GM23338 (cell line): Measurements from ENCODE around the gene ATL2. TPM values are rescaled to one million over a fixed set of nuclear protein-coding genes. Genes with fewer than 3 reads are reported as not detected.

ENCODE experiments used
- ATAC-seq: fragments of 200-7000 bp; cut with Tn5 transposase; 3 replicates; pipeline ENCODE4 v1.9.1; 2020
- DNase-seq: peaks from one replicate; pipeline ENCODE4 v3.0.0-alpha.2; 2015; ENCODE audit warnings: low spot score
- H2AFZ ChIP-seq: fragments of 200-600 bp; sonication (generic); 2 replicates; pipeline ENCODE4 v1.8.0; 2016; ENCODE audit warnings: antibody characterized with exemption, mild to moderate bottlenecking, moderate library complexity
- H3F3A ChIP-seq: fragments of 200-600 bp; sonication (generic); replicated peaks from 2 replicates; pipeline ENCODE4 v1.8.0; 2017; ENCODE audit warnings: antibody characterized with exemption, mixed run types, low read depth
- H3K27ac ChIP-seq: fragments of 200-600 bp; sonication (generic); 2 replicates; pipeline ENCODE4 v1.6.1; 2016; ENCODE audit warnings: low read depth
- H3K27me3 ChIP-seq: fragments of 200-600 bp; sonication (generic); 2 replicates; pipeline ENCODE4 v1.8.0; 2016; ENCODE audit warnings: mild to moderate bottlenecking, mixed run types, moderate library complexity; ENCODE audit not compliant: insufficient read depth
- H3K36me3 ChIP-seq: fragments of 200-600 bp; sonication (generic); 2 replicates; pipeline ENCODE4 v1.8.0; 2016; ENCODE audit warnings: mild to moderate bottlenecking; ENCODE audit not compliant: insufficient read depth
- H3K4me1 ChIP-seq: fragments of 200-600 bp; sonication (generic); 2 replicates; pipeline ENCODE4 v1.8.0; 2016; ENCODE audit warnings: mild to moderate bottlenecking, moderate library complexity; ENCODE audit not compliant: insufficient read depth
- H3K4me2 ChIP-seq: fragments of 200-600 bp; sonication (generic); 2 replicates; pipeline ENCODE4 v1.7.1; 2017; ENCODE audit warnings: mixed run types
- H3K4me3 ChIP-seq: fragments of 200-600 bp; sonication (generic); 2 replicates; pipeline ENCODE4 v1.6.1; 2016; ENCODE audit warnings: mixed run types
- H3K79me2 ChIP-seq: fragments of 200-600 bp; sonication (generic); replicated peaks from 2 replicates; pipeline ENCODE4 v1.8.0; 2017; ENCODE audit warnings: mild to moderate bottlenecking; ENCODE audit not compliant: insufficient read depth
- H3K9me2 ChIP-seq: fragments of 200-600 bp; sonication (generic); 2 replicates; pipeline ENCODE4 v1.8.0; 2017; ENCODE audit not compliant: insufficient read depth
- H4K20me1 ChIP-seq: fragments of 200-600 bp; sonication (generic); replicated peaks from 2 replicates; pipeline ENCODE4 v1.8.0; 2017; ENCODE audit warnings: mild to moderate bottlenecking; ENCODE audit not compliant: insufficient read depth
- H3K27ac Mint-ChIP-seq: 2 replicates; pipeline ENCODE4 v1.8.0; 2020; ENCODE audit warnings: inconsistent platforms, mild to moderate bottlenecking, moderate library complexity, mixed read lengths
- H3K27me3 Mint-ChIP-seq: 3 replicates; pipeline ENCODE4 v1.8.0; 2022; ENCODE audit warnings: low read depth, mild to moderate bottlenecking, moderate library complexity, mixed read lengths, inconsistent platforms; ENCODE audit not compliant: insufficient read depth, poor library complexity
- H3K36me3 Mint-ChIP-seq: 3 replicates; pipeline ENCODE4 v1.8.0; 2021; ENCODE audit warnings: low read depth, mild to moderate bottlenecking, inconsistent platforms, moderate library complexity, mixed read lengths
- H3K4me1 Mint-ChIP-seq: 3 replicates; pipeline ENCODE4 v1.8.0; 2020; ENCODE audit warnings: mild to moderate bottlenecking, inconsistent platforms, mixed read lengths
- H3K4me3 Mint-ChIP-seq: 3 replicates; pipeline ENCODE4 v1.8.0; 2021; ENCODE audit warnings: moderate library complexity, mild to moderate bottlenecking, inconsistent platforms, mixed read lengths
- H3K9me3 Mint-ChIP-seq: 3 replicates; pipeline ENCODE4 v1.8.0; 2020; ENCODE audit warnings: moderate library complexity, mild to moderate bottlenecking, inconsistent platforms, mixed read lengths
- CREB1 ChIP-seq: fragments of 250-450 bp; sonication (Bioruptor Pico); IDR thresholded peaks from 2 replicates; pipeline ENCODE4 v1.5.0; 2020; ENCODE audit warnings: low read depth, mild to moderate bottlenecking, moderate library complexity
- CTCF ChIP-seq, 2 experiments: fragments of 200-600 bp in 1 of 2; sonication (generic) in 1 of 2; conservative IDR thresholded peaks; 2 replicates each; pipeline versions ENCODE4 v1.5.1 to v1.6.1; 2016 to 2017; ENCODE audit warnings: antibody characterized with exemption in 2 of 2, low read depth in 2 of 2, mild to moderate bottlenecking in 2 of 2, moderate library complexity in 1 of 2
- ETS1 ChIP-seq: IDR thresholded peaks from 2 replicates; pipeline ENCODE4 v1.6.1; 2016; ENCODE audit warnings: antibody characterized with exemption
- EZH2phosphoT487 ChIP-seq: fragments of 200-600 bp; sonication (generic); IDR thresholded peaks from one replicate; pipeline ENCODE4 v1.8.1; 2018; ENCODE audit warnings: antibody characterized with exemption; ENCODE audit not compliant: unreplicated experiment
- JUNB ChIP-seq: IDR thresholded peaks from one replicate; pipeline ENCODE4 v1.6.1; 2016; ENCODE audit warnings: antibody characterized with exemption; ENCODE audit not compliant: unreplicated experiment
- NANOG ChIP-seq: IDR thresholded peaks from 2 replicates; pipeline ENCODE4 v1.6.1; 2016; ENCODE audit warnings: antibody characterized with exemption, borderline replicate concordance
- POLR2AphosphoS5 ChIP-seq: IDR thresholded peaks from 2 replicates; pipeline ENCODE4 v1.6.1; 2016; ENCODE audit warnings: antibody characterized with exemption, low read depth
- REST ChIP-seq: IDR thresholded peaks from one replicate; pipeline ENCODE4 v1.6.1; 2018; ENCODE audit warnings: antibody characterized with exemption; ENCODE audit not compliant: unreplicated experiment
- STAT1 ChIP-seq: IDR thresholded peaks from one replicate; pipeline ENCODE4 v1.6.1; 2016; ENCODE audit warnings: antibody characterized with exemption; ENCODE audit not compliant: unreplicated experiment
- ZNF114 ChIP-seq: fragments of 250-450 bp; sonication (Bioruptor Pico); IDR thresholded peaks from 2 replicates; pipeline ENCODE4 v1.5.0; 2020; ENCODE audit warnings: mild to moderate bottlenecking, moderate library complexity
- polyA plus RNA-seq: library from polyadenylated mRNA; unstranded; fragments of >200 nt; fragmentation: Nextera tagmentation; extraction: Ambion mirVana; gene quantifications from 2 replicates; pipeline ENCODE4 v1.2.1, GENCODE V29; 2016
- total RNA-seq: library from RNA; depleted of rRNA; stranded (reverse); fragments of >200 nt; shearing (Covaris generic); gene quantifications from 2 replicates; pipeline ENCODE4 v1.2.3, GENCODE V29; 2014

Gene ATL2
- total and polyA plus RNA-seq, 2 experiments from 2014 or later = 30.2 to 140 TPM

- TF ChIP-seq ETS1 = no peak
Measured at GRCh38 chr2:38398739-38399138, 21.7 kb upstream of the ATL2 start (continued).

- H3F3A ChIP-seq = no peaks in the 10 kb centered on the region
- no peaks in the 10 kb centered on the region for H3K79me2 ChIP-seq
- no peak overlapping the region for H3K4me2 ChIP-seq
- DNase-seq (no peak), ATAC-seq (no peak)
- H3K4me1 ChIP-seq = no peaks in the 10 kb centered on the region
- no peak overlapping the region for H3K27ac ChIP-seq
- Mint-ChIP-seq H3K9me3 (peaks cover 14% of the 10 kb centered on the region; the same call in 2 of the 3 replicates), H3K4me3 (no peak overlapping the region), H3K4me1 (no peaks in the 10 kb centered on the region; the same call in 2 of the 3 replicates), H3K27ac (no peak overlapping the region), H3K36me3 (peaks cover 3% of the 10 kb centered on the region; the same call in 1 of the 3 replicates), H3K27me3 (peaks cover 2% of the 10 kb centered on the region)
- TF ChIP-seq REST (no peak), CTCF (conservative IDR thresholded peaks at IDR 0.05; ENCODE audit: low read depth in 2 of 2) (no peak), JUNB (no peak), NANOG (no peak), STAT1 (no peak)
- H2AFZ ChIP-seq = 0 out of 2 replicates have a peak overlapping the region, but pooled peaks have one; percentile 23
- H3K27me3 ChIP-seq = no peaks in the 10 kb centered on the region
- no peak overlapping the region for H3K4me3 ChIP-seq
- peaks cover 2% of the 10 kb centered on the region; the same call in 1 of the 2 replicates for H3K9me2 ChIP-seq
- H3K36me3 ChIP-seq = no peaks in the 10 kb centered on the region
- no peaks in the 10 kb centered on the region for H4K20me1 ChIP-seq
Measured at GRCh38 chr2:38394903-38395341, 17.8 kb upstream of the ATL2 start.

- Mint-ChIP-seq H3K27ac (no peak overlapping the region), H3K4me3 (no peak overlapping the region), H3K9me3 (peaks cover 14% of the 10 kb centered on the region; the same call in 2 of the 3 replicates), H3K27me3 (peaks cover 2% of the 10 kb centered on the region), H3K36me3 (peaks cover 3% of the 10 kb centered on the region; the same call in 1 of the 3 replicates), H3K4me1 (peaks cover 5% of the 10 kb centered on the region)
- H3K4me1 ChIP-seq = no peaks in the 10 kb centered on the region
- no peak overlapping the region for H3K4me2 ChIP-seq
- H2AFZ ChIP-seq = no peak overlapping the region
- H4K20me1 ChIP-seq = no peaks in the 10 kb centered on the region
- no peak for ATAC-seq
- no peaks in the 10 kb centered on the region for H3K36me3 ChIP-seq
- no peaks in the 10 kb centered on the region for H3K79me2 ChIP-seq
- H3K4me3 ChIP-seq = no peak overlapping the region
- no peaks in the 10 kb centered on the region for H3F3A ChIP-seq
- no peak overlapping the region for H3K27ac ChIP-seq
- no peak for DNase-seq
- H3K27me3 ChIP-seq = no peaks in the 10 kb centered on the region
- H3K9me2 ChIP-seq = peaks cover 2% of the 10 kb centered on the region; the same call in 1 of the 2 replicates
- TF ChIP-seq ZNF114 (CRISPR knock-in tag) = no peak
- no peak for TF ChIP-seq POLR2AphosphoS5
- no peak for TF ChIP-seq EZH2phosphoT487
- no peak for TF ChIP-seq CREB1 (CRISPR knock-in tag)
Measured at GRCh38 chr2:38394041-38394440, 17.0 kb upstream of the ATL2 start.
